PC-3 (cell line): ENCODE results near the gene CRIP2. TPM values are rescaled to one million over a fixed set of nuclear protein-coding genes. Genes with fewer than 3 reads are reported as not detected.

ENCODE experiments used
- ATAC-seq: fragments of 200-7000 bp; cut with Tn5 transposase; 2 replicates; pipeline ENCODE4 v1.9.1; 2020; ENCODE audit warnings: mild to moderate bottlenecking, moderate library complexity
- BruUV-seq: library from RNA; stranded (reverse); fragments of 400-500 nt; replicated peaks from 2 replicates; lab custom pipeline; 2021; lab: Mats Ljungman, UMichigan
- CTCF ChIA-PET: fragments of 300-600 bp; sonication (Branson Sonifier 250); formaldehyde crosslinking; loops from one replicate; lab custom pipeline; 2022; ENCODE audit warnings: antibody characterized with exemption; lab: Charles Lee
- POLR2A ChIA-PET: fragments of 300-600 bp; sonication (Branson Sonifier 250); formaldehyde crosslinking; loops from one replicate; lab custom pipeline; 2022; ENCODE audit warnings: antibody characterized with exemption; ENCODE audit not compliant: unreplicated experiment; lab: Charles Lee
- DNase-seq: peaks from one replicate; pipeline ENCODE4 v3.0.0-alpha.2; 2015
- H2AFZ ChIP-seq: fragments of 300-600 bp; sonication (generic); 2 replicates; pipeline ENCODE4 v1.6.0; 2016; ENCODE audit warnings: antibody characterized with exemption, low read length
- H3F3A ChIP-seq: fragments of 300-600 bp; sonication (generic); one replicate; pipeline ENCODE4 v1.6.0; 2017; ENCODE audit warnings: antibody characterized with exemption, low read length, control low read depth, mild to moderate bottlenecking; ENCODE audit not compliant: unreplicated experiment
- H3K27ac ChIP-seq: fragments of 300-600 bp; sonication (generic); 2 replicates; pipeline ENCODE4 v1.5.1; 2016; ENCODE audit warnings: mild to moderate bottlenecking, low read length
- H3K27me3 ChIP-seq: fragments of 300-600 bp; sonication (generic); 2 replicates; pipeline ENCODE4 v1.6.1; 2016; ENCODE audit warnings: low read length, mixed read lengths
- H3K36me3 ChIP-seq: fragments of 300-600 bp; sonication (generic); 2 replicates; pipeline ENCODE4 v1.6.1; 2016; ENCODE audit warnings: low read depth, mixed run types, low read length, mixed read lengths
- H3K4me1 ChIP-seq: fragments of 300-600 bp; sonication (generic); 2 replicates; pipeline ENCODE4 v1.5.1; 2016; ENCODE audit warnings: low read length; ENCODE audit not compliant: insufficient read depth
- H3K4me2 ChIP-seq: fragments of 300-600 bp; sonication (generic); 2 replicates; pipeline ENCODE4 v1.6.0; 2016; ENCODE audit warnings: low read length
- H3K4me3 ChIP-seq: fragments of 300-600 bp; sonication (generic); 2 replicates; pipeline ENCODE4 v1.5.1; 2016; ENCODE audit warnings: mild to moderate bottlenecking, low read length, mixed read lengths
- H3K79me2 ChIP-seq: fragments of 300-600 bp; sonication (generic); 2 replicates; pipeline ENCODE4 v1.6.1; 2017; ENCODE audit warnings: low read length, mixed read lengths
- H3K9ac ChIP-seq: fragments of 300-600 bp; sonication (generic); 2 replicates; pipeline ENCODE4 v1.6.0; 2016; ENCODE audit warnings: mild to moderate bottlenecking, low read length
- H3K9me2 ChIP-seq: fragments of 300-600 bp; sonication (generic); replicated peaks from 2 replicates; pipeline ENCODE4 v1.6.1; 2016; ENCODE audit warnings: mixed run types, low read length, mixed read lengths
- H3K9me3 ChIP-seq: fragments of 300-600 bp; sonication (generic); 2 replicates; pipeline ENCODE4 v1.6.1; 2016; ENCODE audit warnings: low read length, mixed read lengths
- H4K20me1 ChIP-seq: fragments of 300-600 bp; sonication (generic); 2 replicates; pipeline ENCODE4 v1.6.1; 2016; ENCODE audit warnings: low read length, mixed read lengths
- EZH2 ChIP-seq: fragments of 300-600 bp; sonication (generic); IDR thresholded peaks from one replicate; pipeline ENCODE4 v1.6.1; 2017; ENCODE audit warnings: antibody characterized with exemption, mild to moderate bottlenecking, low read length; ENCODE audit not compliant: unreplicated experiment
- EZH2phosphoT487 ChIP-seq: fragments of 300-600 bp; sonication (generic); IDR thresholded peaks from 2 replicates; pipeline ENCODE4 v1.6.1; 2018; ENCODE audit warnings: mild to moderate bottlenecking, antibody characterized with exemption, low read length, borderline replicate concordance
- intact Hi-C: fragments of 100-400 bp; cut with micrococcal nuclease; formaldehyde crosslinking; loops from 2 replicates; pipeline ENCODE4 v1.9.0; 2023
- total RNA-seq: library from RNA; depleted of rRNA; stranded (reverse); fragments of >200 nt; gene quantifications from 2 replicates; pipeline ENCODE4 v1.2.3, GENCODE V29; 2014
- TF ChIP-seq, protein P1 (sequence below): fragments of 300-600 bp; sonication (generic); conservative IDR thresholded peaks from 2 replicates; pipeline ENCODE4 v1.5.1; 2017; ENCODE audit warnings: antibody characterized with exemption, low read depth, mild to moderate bottlenecking, low read length

CRIP2 gene
- total RNA-seq, 1 experiment from 2014 or later, result 100 TPM

GRCh38 chr14:105473033-105473676 lies 1.5 kb upstream of the CRIP2 start:
- H3K4me3 ChIP-seq, result peak overlapping the region; percentile 74
- H3K27me3 ChIP-seq, result no peaks in the 10 kb centered on the region
- peak overlapping the region; percentile 57 for H3K27ac ChIP-seq
- ATAC-seq (no peak), DNase-seq (peak; percentile 25)
- H3K9ac ChIP-seq, result peak overlapping the region; percentile 66
- peaks cover 37% of the 10 kb centered on the region for H3K4me1 ChIP-seq
- peak overlapping the region; percentile 80; the same call in 1 of the 2 replicates for H2AFZ ChIP-seq
- no peaks in the 10 kb centered on the region for H3F3A ChIP-seq
- ChIA-PET CTCF (interaction anchor here (1.2 kb wide), 1 partner anchor 16 kb away, joined by 3 read pairs; no protein-coding TSS in a partner anchor), POLR2A (no interaction called here)
- no peaks in the 10 kb centered on the region for H3K36me3 ChIP-seq
- H3K9me3 ChIP-seq, result no peaks in the 10 kb centered on the region
- H3K79me2 ChIP-seq, result peaks cover 8% of the 10 kb centered on the region
- BruUV-seq, result no TSS peak
- TF ChIP-seq EZH2 (no peak), EZH2phosphoT487 (no peak)
- peak overlapping the region; percentile 99 for H3K4me2 ChIP-seq
- intact Hi-C loops, result no loop called here
- H4K20me1 ChIP-seq, result no peaks in the 10 kb centered on the region
- H3K9me2 ChIP-seq, result no peaks in the 10 kb centered on the region

GRCh38 chr14:105473677-105474482 lies 741 bp upstream of the CRIP2 start:
- peak overlapping the region; percentile 66 for H3K9ac ChIP-seq
- peaks cover 8% of the 10 kb centered on the region for H3K79me2 ChIP-seq
- H3F3A ChIP-seq, result no peaks in the 10 kb centered on the region
- H4K20me1 ChIP-seq, result no peaks in the 10 kb centered on the region
- H3K4me2 ChIP-seq, result peak overlapping the region; percentile 99
- peak overlapping the region; percentile 74 for H3K4me3 ChIP-seq
- no TSS peak for BruUV-seq
- H3K27ac ChIP-seq, result peak overlapping the region; percentile 64
- DNase-seq, result peak; percentile 89
- POLR2A ChIA-PET, result interaction anchor here (0.6 kb wide), 2 partner anchors 16 to 37 kb away, joined by 3 to 4 read pairs; no protein-coding TSS in a partner anchor
- H3K9me3 ChIP-seq, result no peaks in the 10 kb centered on the region
- TF ChIP-seq, protein P1, sequence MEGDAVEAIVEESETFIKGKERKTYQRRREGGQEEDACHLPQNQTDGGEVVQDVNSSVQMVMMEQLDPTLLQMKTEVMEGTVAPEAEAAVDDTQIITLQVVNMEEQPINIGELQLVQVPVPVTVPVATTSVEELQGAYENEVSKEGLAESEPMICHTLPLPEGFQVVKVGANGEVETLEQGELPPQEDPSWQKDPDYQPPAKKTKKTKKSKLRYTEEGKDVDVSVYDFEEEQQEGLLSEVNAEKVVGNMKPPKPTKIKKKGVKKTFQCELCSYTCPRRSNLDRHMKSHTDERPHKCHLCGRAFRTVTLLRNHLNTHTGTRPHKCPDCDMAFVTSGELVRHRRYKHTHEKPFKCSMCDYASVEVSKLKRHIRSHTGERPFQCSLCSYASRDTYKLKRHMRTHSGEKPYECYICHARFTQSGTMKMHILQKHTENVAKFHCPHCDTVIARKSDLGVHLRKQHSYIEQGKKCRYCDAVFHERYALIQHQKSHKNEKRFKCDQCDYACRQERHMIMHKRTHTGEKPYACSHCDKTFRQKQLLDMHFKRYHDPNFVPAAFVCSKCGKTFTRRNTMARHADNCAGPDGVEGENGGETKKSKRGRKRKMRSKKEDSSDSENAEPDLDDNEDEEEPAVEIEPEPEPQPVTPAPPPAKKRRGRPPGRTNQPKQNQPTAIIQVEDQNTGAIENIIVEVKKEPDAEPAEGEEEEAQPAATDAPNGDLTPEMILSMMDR, result no peak
- TF ChIP-seq EZH2phosphoT487 (no peak), EZH2 (no peak)
- CTCF ChIA-PET, result interaction anchor here (1.2 kb wide), 1 partner anchor 16 kb away, joined by 3 read pairs; no protein-coding TSS in a partner anchor
- no peaks in the 10 kb centered on the region for H3K27me3 ChIP-seq
- intact Hi-C loops, result loop anchor here (2.0 kb wide), 1 partner anchor 43 kb away; no protein-coding TSS in a partner anchor
- ATAC-seq, result peak; percentile 50
- peak overlapping the region; percentile 80 for H2AFZ ChIP-seq
- no peaks in the 10 kb centered on the region for H3K36me3 ChIP-seq
- H3K9me2 ChIP-seq, result no peaks in the 10 kb centered on the region
- H3K4me1 ChIP-seq, result peaks cover 37% of the 10 kb centered on the region
